Liver (tissue), 3 donors: Measurements from ENCODE around the gene HOXD1.

Experiments
- FOXA1 ChIP-seq: IDR thresholded peaks from 2 replicates; pipeline ENCODE4 v1.6.1; 2016; ENCODE audit warnings: antibody characterized with exemption
- GABPA ChIP-seq, 2 donors: IDR thresholded peaks in 1 of 2; conservative IDR thresholded peaks in 1 of 2; 2 replicates each; pipeline ENCODE4 v1.6.1; 2016; ENCODE audit warnings: antibody characterized with exemption in 2 of 2, mild to moderate bottlenecking in 1 of 2, moderate library complexity in 1 of 2
- JUND ChIP-seq, 2 donors: IDR thresholded peaks; 2 replicates each; pipeline ENCODE4 v1.6.1; 2016; ENCODE audit warnings: antibody characterized with exemption in 2 of 2
- RAD21 ChIP-seq, 2 donors: IDR thresholded peaks; 2 replicates each; pipeline ENCODE4 v1.6.1; 2016; ENCODE audit warnings: antibody characterized with exemption in 2 of 2, mild to moderate bottlenecking in 2 of 2
- SP1 ChIP-seq: IDR thresholded peaks from 2 replicates; pipeline ENCODE4 v1.6.1; 2018; ENCODE audit warnings: antibody characterized with exemption, mild to moderate bottlenecking
- YY1 ChIP-seq: IDR thresholded peaks from 2 replicates; pipeline ENCODE4 v1.6.1; 2016; ENCODE audit warnings: antibody characterized with exemption, mild to moderate bottlenecking
- TF ChIP-seq, protein P1 (sequence below): fragments of 150-350 bp; IDR thresholded peaks from 2 replicates; pipeline ENCODE4 v1.5.1; 2017; ENCODE audit warnings: improper control_type of control experiment, low read depth, low read length; ENCODE audit not compliant: missing input control
- TF ChIP-seq, protein P2 (sequence below): IDR thresholded peaks from 2 replicates; pipeline ENCODE4 v1.6.1; 2016; ENCODE audit warnings: antibody characterized with exemption
- TF ChIP-seq, protein P3 (sequence below): IDR thresholded peaks from 2 replicates; pipeline ENCODE4 v1.6.1; 2016; ENCODE audit warnings: antibody characterized with exemption
- donor health status: healthy.
- donor health status: healthy.

DNA sequence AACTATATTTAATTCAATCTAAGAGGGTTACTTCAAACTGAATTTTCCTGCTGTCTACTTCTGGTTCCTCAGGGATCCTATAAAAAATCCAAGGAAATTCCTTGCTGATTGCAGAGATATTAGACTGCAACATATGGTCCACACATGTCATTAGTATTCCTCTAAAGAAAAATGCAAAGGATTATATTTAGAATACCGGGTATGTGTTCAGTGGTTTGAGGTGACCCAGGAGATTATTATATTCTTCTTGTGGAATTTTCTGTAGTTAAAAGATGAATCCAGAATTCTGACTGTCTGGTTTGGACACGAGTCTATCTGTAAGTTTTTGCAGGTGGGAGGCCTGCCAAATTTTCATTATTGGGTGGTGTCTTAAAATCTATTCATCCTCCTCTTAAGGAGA is 18.2 kb downstream of the HOXD1 start:
- TF ChIP-seq SP1 (no peak), GABPA (IDR thresholded peaks at IDR 0.05 in 1 of 2, conservative IDR thresholded peaks at IDR 0.05 in 1 of 2) (no peak), JUND (IDR thresholded peaks at IDR 0.05) (no peak), YY1 (no peak), RAD21 (IDR thresholded peaks at IDR 0.05) (no peak), FOXA1 (no peak)
- TF ChIP-seq, protein P1, sequence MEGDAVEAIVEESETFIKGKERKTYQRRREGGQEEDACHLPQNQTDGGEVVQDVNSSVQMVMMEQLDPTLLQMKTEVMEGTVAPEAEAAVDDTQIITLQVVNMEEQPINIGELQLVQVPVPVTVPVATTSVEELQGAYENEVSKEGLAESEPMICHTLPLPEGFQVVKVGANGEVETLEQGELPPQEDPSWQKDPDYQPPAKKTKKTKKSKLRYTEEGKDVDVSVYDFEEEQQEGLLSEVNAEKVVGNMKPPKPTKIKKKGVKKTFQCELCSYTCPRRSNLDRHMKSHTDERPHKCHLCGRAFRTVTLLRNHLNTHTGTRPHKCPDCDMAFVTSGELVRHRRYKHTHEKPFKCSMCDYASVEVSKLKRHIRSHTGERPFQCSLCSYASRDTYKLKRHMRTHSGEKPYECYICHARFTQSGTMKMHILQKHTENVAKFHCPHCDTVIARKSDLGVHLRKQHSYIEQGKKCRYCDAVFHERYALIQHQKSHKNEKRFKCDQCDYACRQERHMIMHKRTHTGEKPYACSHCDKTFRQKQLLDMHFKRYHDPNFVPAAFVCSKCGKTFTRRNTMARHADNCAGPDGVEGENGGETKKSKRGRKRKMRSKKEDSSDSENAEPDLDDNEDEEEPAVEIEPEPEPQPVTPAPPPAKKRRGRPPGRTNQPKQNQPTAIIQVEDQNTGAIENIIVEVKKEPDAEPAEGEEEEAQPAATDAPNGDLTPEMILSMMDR = no peak
- TF ChIP-seq, protein P2, sequence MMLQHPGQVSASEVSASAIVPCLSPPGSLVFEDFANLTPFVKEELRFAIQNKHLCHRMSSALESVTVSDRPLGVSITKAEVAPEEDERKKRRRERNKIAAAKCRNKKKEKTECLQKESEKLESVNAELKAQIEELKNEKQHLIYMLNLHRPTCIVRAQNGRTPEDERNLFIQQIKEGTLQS = no peak
- TF ChIP-seq, protein P3, sequence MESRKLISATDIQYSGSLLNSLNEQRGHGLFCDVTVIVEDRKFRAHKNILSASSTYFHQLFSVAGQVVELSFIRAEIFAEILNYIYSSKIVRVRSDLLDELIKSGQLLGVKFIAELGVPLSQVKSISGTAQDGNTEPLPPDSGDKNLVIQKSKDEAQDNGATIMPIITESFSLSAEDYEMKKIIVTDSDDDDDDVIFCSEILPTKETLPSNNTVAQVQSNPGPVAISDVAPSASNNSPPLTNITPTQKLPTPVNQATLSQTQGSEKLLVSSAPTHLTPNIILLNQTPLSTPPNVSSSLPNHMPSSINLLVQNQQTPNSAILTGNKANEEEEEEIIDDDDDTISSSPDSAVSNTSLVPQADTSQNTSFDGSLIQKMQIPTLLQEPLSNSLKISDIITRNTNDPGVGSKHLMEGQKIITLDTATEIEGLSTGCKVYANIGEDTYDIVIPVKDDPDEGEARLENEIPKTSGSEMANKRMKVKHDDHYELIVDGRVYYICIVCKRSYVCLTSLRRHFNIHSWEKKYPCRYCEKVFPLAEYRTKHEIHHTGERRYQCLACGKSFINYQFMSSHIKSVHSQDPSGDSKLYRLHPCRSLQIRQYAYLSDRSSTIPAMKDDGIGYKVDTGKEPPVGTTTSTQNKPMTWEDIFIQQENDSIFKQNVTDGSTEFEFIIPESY = no peak
